ENCODE measurements around the gene PARD6G. TPM values are rescaled to one million over a fixed set of nuclear protein-coding genes. Genes with fewer than 3 reads are reported as not detected.

Gene PARD6G
- total RNA-seq, 1 donor from 2014 or later, result 4.1 TPM

GRCh38 chr18:80147037-80147417, 100.3 kb downstream of the PARD6G start:
- no peak for DNase-seq (ENCODE audit: low spot score)

- DNase-seq (ENCODE audit: low spot score), result no peak
Observed at GRCh38 chr18:80145196-80145804, 102.0 kb downstream of the PARD6G start.

- no peak for DNase-seq (ENCODE audit: low spot score)
Observed at GRCh38 chr18:80143881-80144280, 103.4 kb downstream of the PARD6G start.

GRCh38 chr18:80140455-80140985, 106.8 kb downstream of the PARD6G start:
- no peak for DNase-seq (ENCODE audit: low spot score)

GRCh38 chr18:80137976-80138375, 109.3 kb downstream of the PARD6G start:
- DNase-seq (ENCODE audit: low spot score), result no peak

GRCh38 chr18:80137137-80137536, 110.2 kb downstream of the PARD6G start:
- no peak for DNase-seq (ENCODE audit: low spot score)

GRCh38 chr18:80136679-80137078, 110.6 kb downstream of the PARD6G start:
- no peak for DNase-seq (ENCODE audit: low spot score)

- DNase-seq (ENCODE audit: low spot score), result no peak
Observed at GRCh38 chr18:80135136-80135535, 112.2 kb downstream of the PARD6G start.

GRCh38 chr18:80133124-80133523, 114.2 kb downstream of the PARD6G start:
- no peak for DNase-seq (ENCODE audit: low spot score)

GRCh38 chr18:80132180-80132812, 115.0 kb downstream of the PARD6G start:
- DNase-seq (ENCODE audit: low spot score), result no peak

GRCh38 chr18:80130555-80130954, 116.8 kb downstream of the PARD6G start:
- no peak for DNase-seq (ENCODE audit: low spot score)

GRCh38 chr18:80129672-80130367, 117.5 kb downstream of the PARD6G start:
- DNase-seq (ENCODE audit: low spot score), result no peak

- no peak for DNase-seq (ENCODE audit: low spot score)
Observed at GRCh38 chr18:80127635-80128034, 119.7 kb downstream of the PARD6G start.

GRCh38 chr18:80126797-80127196, 120.5 kb downstream of the PARD6G start:
- no peak for DNase-seq (ENCODE audit: low spot score)

GRCh38 chr18:80124131-80124530, 123.2 kb downstream of the PARD6G start:
- DNase-seq (ENCODE audit: low spot score), result no peak

- DNase-seq (ENCODE audit: low spot score), result no peak
Observed at GRCh38 chr18:80120932-80121331, 126.4 kb downstream of the PARD6G start.

- DNase-seq (ENCODE audit: low spot score), result no peak
Observed at GRCh38 chr18:80119111-80119510, 128.2 kb downstream of the PARD6G start.

GRCh38 chr18:80115035-80115434, 132.3 kb downstream of the PARD6G start:
- no peak for DNase-seq (ENCODE audit: low spot score)

GRCh38 chr18:80112624-80113248, 134.6 kb downstream of the PARD6G start:
- DNase-seq (ENCODE audit: low spot score), result no peak

- no peak for DNase-seq (ENCODE audit: low spot score)
Observed at GRCh38 chr18:80109676-80110078, 137.6 kb downstream of the PARD6G start.

- DNase-seq (ENCODE audit: low spot score), result peak; percentile 83
Observed at GRCh38 chr18:80108739-80109675, 138.3 kb downstream of the PARD6G start, which contains the start of gene ADNP2. Gene ADNP2 (plus strand): TSS chr18:80109262. CDS start chr18:80117543, 8,281 bp downstream.

Measured in mucosa of gallbladder (tissue), 1 donor.